Measurements from ENCODE around the gene EPHA4.

The EPHA4 gene

GRCh38 chr2:221388891-221389290 is 183.2 kb downstream of the EPHA4 start:
- no peak for DNase-seq

DNA sequence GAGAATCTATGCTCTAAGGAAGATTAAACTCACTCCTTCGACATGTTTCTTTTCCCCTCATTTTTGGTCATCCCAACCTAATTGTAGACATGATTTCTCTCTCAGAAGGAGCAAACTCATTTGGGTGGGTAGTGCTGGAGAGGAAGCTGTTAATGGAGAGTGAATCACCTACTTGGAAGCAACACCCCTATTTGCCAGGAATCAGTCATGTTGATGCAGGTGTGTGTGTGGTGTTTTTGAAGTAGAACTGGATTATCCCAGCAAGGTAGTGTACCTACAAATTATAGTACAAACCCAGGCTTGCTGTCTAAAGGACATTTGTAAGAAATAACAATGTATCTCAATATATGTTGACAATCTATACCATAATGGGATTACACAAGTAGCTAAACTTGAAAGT is 186.4 kb downstream of the EPHA4 start:
- DNase-seq: no peak

DNA sequence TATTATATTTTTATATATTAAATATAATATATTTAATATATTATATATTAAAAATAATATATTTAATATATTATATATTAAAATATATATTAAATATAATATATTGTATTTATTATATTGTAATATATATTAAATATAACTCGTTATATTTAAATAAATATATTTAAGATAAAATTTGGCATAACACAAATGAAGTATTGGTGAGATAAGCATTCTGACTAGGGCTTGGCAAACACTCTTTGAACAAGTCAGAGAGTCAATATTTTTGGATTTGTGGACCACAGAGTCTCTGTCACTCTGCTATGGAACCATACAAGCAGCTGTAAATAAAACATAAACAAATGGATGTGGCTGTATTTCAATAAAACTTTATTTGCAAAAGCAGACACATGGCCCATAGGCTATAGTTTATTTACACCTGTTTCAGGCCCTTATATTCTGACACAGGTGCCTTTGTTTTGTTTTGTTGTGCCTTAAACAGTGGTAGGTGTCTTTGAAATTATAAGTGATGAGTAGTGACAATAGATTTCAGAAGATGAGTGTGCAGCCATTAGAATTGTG is 190.1 kb downstream of the EPHA4 start:
- no peak for DNase-seq

DNA sequence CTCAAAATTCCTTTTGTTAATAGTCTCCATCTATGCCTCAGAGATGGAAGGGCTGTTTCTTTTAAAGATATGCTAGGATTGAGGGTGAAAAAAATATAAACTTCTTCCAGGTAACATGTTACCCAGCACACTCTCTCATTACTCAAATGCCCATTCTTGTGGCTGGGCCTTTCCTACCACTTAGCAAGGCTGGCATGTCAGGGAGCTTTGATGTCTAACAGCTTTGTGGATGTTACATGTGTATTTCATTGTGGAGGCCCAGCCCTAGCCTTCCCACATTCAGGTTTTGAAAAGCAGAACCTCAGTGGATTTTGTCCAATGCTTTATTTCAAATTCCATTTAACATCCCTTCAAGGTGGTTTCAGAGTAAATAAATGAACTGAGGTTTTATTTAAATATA is 191.4 kb downstream of the EPHA4 start:
- no peak for DNase-seq

GRCh38 chr2:221380062-221380461 is 192.0 kb downstream of the EPHA4 start:
- DNase-seq: no peak

GRCh38 chr2:221377597-221377996 is 194.5 kb downstream of the EPHA4 start:
- DNase-seq: no peak

DNA sequence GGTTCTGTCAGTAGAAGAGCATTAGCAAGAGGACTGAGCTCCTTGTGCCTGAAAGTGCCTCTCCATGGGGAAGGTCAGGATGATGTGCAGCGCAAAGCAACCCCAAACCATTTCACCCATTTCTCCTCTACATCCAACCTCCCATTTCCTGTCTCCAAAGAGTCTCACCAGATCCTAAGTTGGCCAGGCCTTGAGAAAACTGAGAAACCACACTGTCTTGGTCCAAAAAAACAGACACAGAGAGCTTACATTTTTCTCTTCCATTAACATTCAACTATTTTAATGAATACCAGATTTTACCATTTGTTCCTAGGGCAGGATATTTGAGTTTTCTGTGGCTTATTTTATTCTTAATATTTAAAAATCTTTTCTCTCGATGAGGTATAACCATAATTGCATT is 195.0 kb downstream of the EPHA4 start:
- DNase-seq: no peak

DNA sequence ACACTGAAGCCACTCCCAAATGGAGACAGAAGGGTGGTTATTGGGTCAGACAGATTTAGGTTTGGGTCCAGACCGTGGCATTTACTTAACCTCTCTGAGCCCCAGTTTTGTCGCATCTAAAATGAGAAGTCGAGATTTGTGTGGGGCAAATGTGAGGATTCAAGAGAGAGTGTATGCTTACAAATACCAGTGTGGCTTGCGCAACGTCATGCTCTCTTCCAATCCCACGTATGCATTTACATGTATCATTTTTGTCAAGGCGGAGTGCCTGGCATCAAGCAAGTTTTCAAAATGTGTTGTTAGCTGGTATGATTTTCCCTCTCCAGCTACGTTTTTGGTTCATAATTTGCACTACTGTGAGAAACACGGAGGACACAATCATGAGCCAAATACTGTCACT is 197.9 kb downstream of the EPHA4 start:
- DNase-seq: no peak

- no peak for DNase-seq
Measured at GRCh38 chr2:221372907-221373306, 199.2 kb downstream of the EPHA4 start.

- no peak for DNase-seq
Measured at GRCh38 chr2:221372159-221372884, 199.8 kb downstream of the EPHA4 start.

DNA sequence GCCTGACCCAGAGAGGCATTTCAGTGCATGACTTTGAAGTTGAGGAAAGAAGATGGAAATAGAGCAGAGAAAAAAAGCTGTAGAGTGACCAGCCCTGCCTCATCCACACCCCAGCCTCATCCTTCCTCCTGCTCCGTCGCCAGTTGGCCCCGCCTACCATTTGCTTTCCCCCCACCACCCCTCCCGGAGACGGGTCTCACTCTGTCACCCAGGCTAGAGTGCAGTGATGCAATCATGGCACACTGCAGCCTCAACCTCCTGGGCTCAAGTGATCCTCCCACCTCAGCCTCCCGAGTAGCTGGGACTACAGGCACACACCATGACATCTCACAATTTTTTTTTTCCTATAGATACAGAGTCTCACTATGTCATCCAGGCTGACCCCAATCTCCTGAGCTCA is 200.8 kb downstream of the EPHA4 start:
- no peak for DNase-seq

GRCh38 chr2:221370857-221371211 is 201.3 kb downstream of the EPHA4 start:
- DNase-seq: no peak

GRCh38 chr2:221370076-221370856 is 201.8 kb downstream of the EPHA4 start:
- DNase-seq: no peak
